ENCODE results near the gene PRDM16. TPM values are rescaled to one million over a fixed set of nuclear protein-coding genes. Genes with fewer than 3 reads are reported as not detected.
A peak's percentile ranks its signal among the peaks of the same experiment; 100 is the strongest.

The PRDM16 gene
- total RNA-seq, 2 donors from 2014 or later = not detected

- no peaks in the 10 kb centered on the region for H3K4me1 Mint-ChIP-seq
- H3K4me3 Mint-ChIP-seq = no peak overlapping the region
- H3K36me3 Mint-ChIP-seq (ENCODE audit: low read depth) = no peaks in the 10 kb centered on the region
- no peak overlapping the region for H3K27ac Mint-ChIP-seq
- H3K9me3 Mint-ChIP-seq = no peaks in the 10 kb centered on the region
- no peaks in the 10 kb centered on the region for H3K27me3 Mint-ChIP-seq
- ATAC-seq (replicated peaks) = no peak
These were observed 39.5 kb upstream of the PRDM16 start for GRCh38 chr1:3029481-3029961.

GRCh38 chr1:3029991-3030662, 38.9 kb upstream of the PRDM16 start:
- no peak for ATAC-seq (replicated peaks)
- no peaks in the 10 kb centered on the region for H3K4me1 Mint-ChIP-seq
- H3K4me3 Mint-ChIP-seq = no peak overlapping the region
- no peaks in the 10 kb centered on the region for H3K9me3 Mint-ChIP-seq
- no peaks in the 10 kb centered on the region for H3K36me3 Mint-ChIP-seq (ENCODE audit: low read depth)
- no peak overlapping the region for H3K27ac Mint-ChIP-seq
- no peaks in the 10 kb centered on the region for H3K27me3 Mint-ChIP-seq

- Mint-ChIP-seq H3K4me3 (no peak overlapping the region), H3K36me3 (ENCODE audit: low read depth) (no peaks in the 10 kb centered on the region), H3K9me3 (no peaks in the 10 kb centered on the region), H3K27me3 (no peaks in the 10 kb centered on the region), H3K27ac (no peak overlapping the region), H3K4me1 (no peaks in the 10 kb centered on the region)
- ATAC-seq (replicated peaks) = no peak
These were observed 38.2 kb upstream of the PRDM16 start for GRCh38 chr1:3030663-3031381.

GRCh38 chr1:3031401-3032221, 37.4 kb upstream of the PRDM16 start:
- Mint-ChIP-seq H3K4me3 (no peak overlapping the region), H3K9me3 (no peaks in the 10 kb centered on the region), H3K36me3 (ENCODE audit: low read depth) (no peaks in the 10 kb centered on the region)

DNA sequence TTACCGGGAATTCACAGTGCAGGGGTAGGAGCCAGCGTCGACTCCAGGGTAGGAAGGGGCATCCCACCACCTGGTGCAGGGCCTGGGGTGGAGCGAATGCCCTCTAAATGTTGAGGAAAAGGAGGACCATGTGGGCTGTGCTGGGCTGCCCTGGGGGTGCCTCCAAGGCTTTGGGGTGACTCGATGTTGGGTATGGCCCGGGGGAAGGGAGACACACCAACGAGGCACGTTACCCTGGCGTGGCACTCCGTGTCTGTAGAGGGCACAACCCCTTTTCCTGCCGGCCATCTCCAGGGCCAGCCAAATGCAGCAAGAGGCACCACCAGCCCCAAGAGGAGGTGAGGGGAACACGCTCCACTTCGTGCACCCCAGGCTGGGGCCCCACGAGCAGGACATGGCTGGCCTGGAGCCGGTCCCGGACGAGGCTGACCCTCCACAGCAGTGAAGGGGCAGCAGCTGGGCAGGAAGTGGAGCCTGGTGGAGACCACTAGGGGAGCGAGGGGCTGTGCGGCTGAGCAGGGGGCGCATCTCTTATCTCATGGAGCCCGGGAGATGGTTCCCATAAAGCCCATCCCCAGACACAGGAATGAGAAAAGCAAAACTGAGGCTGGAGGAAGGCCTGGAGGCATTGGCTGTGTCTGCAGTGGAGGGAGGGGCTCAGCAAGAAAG, 36.5 kb upstream of the PRDM16 start:
- H3K36me3 Mint-ChIP-seq (ENCODE audit: low read depth) = no peaks in the 10 kb centered on the region
- ATAC-seq (replicated peaks) = no peak
- no peaks in the 10 kb centered on the region for H3K9me3 Mint-ChIP-seq
- H3K27me3 Mint-ChIP-seq = no peaks in the 10 kb centered on the region
- H3K4me3 Mint-ChIP-seq = no peak overlapping the region
- H3K4me1 Mint-ChIP-seq = no peaks in the 10 kb centered on the region
- no peak overlapping the region for H3K27ac Mint-ChIP-seq

More at GRCh38 chr1:3031401-3032221, 37.4 kb upstream of the PRDM16 start:
- no peak for ATAC-seq (replicated peaks)
- H3K27ac Mint-ChIP-seq = no peak overlapping the region
- no peaks in the 10 kb centered on the region for H3K4me1 Mint-ChIP-seq
- H3K27me3 Mint-ChIP-seq = no peaks in the 10 kb centered on the region

- no peak overlapping the region for H3K27ac Mint-ChIP-seq
- no peaks in the 10 kb centered on the region for H3K4me1 Mint-ChIP-seq
- no peaks in the 10 kb centered on the region for H3K27me3 Mint-ChIP-seq
- no peak for ATAC-seq (replicated peaks)
- H3K36me3 Mint-ChIP-seq (ENCODE audit: low read depth) = no peaks in the 10 kb centered on the region
- H3K4me3 Mint-ChIP-seq = peak overlapping the region; percentile 19
- no peaks in the 10 kb centered on the region for H3K9me3 Mint-ChIP-seq
These were observed 35.8 kb upstream of the PRDM16 start for GRCh38 chr1:3033040-3033789.

GRCh38 chr1:3033790-3034090, 35.3 kb upstream of the PRDM16 start:
- Mint-ChIP-seq H3K36me3 (ENCODE audit: low read depth) (no peaks in the 10 kb centered on the region), H3K27ac (no peak overlapping the region), H3K9me3 (no peaks in the 10 kb centered on the region), H3K4me1 (no peaks in the 10 kb centered on the region), H3K4me3 (peak overlapping the region; percentile 19), H3K27me3 (no peaks in the 10 kb centered on the region)
- ATAC-seq (replicated peaks) = no peak

DNA sequence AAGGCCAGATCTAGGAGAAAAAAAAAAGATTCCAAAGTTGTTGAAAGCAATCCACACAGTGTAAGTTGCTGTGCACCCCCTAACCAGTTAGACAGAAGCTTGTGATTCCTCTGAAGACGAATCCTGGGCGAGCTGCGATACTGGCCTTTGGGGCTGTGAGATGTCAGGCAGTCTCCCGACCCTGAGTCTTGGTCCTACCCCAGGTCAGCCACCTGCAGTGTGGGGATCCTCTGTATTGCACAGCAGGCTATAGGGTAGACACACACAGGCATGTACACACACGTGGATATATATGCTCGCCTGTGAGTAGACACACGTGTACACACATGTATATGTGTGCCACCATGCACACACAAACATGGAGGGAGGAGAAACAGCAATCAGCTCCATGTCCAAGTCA, 34.8 kb upstream of the PRDM16 start:
- Mint-ChIP-seq H3K4me1 (no peaks in the 10 kb centered on the region), H3K27ac (no peak overlapping the region), H3K36me3 (ENCODE audit: low read depth) (no peaks in the 10 kb centered on the region), H3K9me3 (no peaks in the 10 kb centered on the region), H3K4me3 (no peak overlapping the region), H3K27me3 (no peaks in the 10 kb centered on the region)
- ATAC-seq (replicated peaks) = no peak

GRCh38 chr1:3034728-3035562, 34.1 kb upstream of the PRDM16 start:
- no peaks in the 10 kb centered on the region for H3K27me3 Mint-ChIP-seq
- no peaks in the 10 kb centered on the region for H3K4me1 Mint-ChIP-seq
- no peak for ATAC-seq (replicated peaks)
- no peaks in the 10 kb centered on the region for H3K9me3 Mint-ChIP-seq
- no peak overlapping the region for H3K4me3 Mint-ChIP-seq
- H3K36me3 Mint-ChIP-seq (ENCODE audit: low read depth) = no peaks in the 10 kb centered on the region
- H3K27ac Mint-ChIP-seq = peak overlapping the region; percentile 36

DNA sequence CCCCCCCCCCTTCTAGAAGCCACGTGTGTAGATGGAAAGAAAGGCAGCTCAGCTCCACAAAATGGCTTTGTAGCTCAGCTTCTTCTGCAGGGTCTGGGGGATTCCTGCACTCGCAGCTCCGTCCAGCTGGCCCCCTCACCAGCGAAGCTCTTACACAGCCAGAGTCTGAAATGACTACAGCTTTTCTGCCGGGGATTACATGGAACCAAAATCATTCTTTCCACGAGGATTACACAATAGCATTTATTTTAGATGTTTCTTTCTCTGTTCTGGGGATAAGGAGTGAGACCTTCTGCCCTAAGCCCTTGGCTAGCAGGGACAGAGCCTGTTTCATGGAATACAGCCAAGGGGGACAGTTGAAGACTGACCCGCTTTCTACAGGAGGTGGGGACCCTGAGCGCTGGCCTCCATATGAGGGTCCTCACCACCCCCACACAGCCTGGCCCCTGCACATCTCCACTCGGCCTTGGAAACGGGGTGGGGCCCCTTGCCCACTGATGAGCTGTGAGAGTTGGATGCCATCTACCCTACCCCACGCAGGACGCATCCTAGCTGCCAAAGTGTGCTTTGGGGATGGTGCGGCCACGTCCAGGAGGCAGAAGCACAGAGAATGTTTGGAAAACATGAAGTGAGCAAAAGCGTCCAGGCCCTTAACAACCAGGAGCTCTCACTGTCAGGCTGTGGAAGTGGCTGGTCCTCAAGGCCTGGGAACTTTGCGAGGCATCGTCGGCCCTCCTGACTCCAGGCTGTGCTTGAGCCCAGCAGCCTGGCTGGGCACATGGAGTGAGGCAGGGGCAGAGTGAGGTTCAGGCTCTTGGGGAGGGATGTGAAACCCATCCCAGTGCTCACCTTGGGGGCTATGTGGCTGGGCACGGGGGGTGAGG, 33.2 kb upstream of the PRDM16 start:
- Mint-ChIP-seq H3K27ac (peak overlapping the region; percentile 36), H3K36me3 (ENCODE audit: low read depth) (no peaks in the 10 kb centered on the region), H3K4me3 (no peak overlapping the region), H3K27me3 (no peaks in the 10 kb centered on the region), H3K9me3 (no peaks in the 10 kb centered on the region), H3K4me1 (no peaks in the 10 kb centered on the region)
- ATAC-seq (replicated peaks) = no peak

DNA sequence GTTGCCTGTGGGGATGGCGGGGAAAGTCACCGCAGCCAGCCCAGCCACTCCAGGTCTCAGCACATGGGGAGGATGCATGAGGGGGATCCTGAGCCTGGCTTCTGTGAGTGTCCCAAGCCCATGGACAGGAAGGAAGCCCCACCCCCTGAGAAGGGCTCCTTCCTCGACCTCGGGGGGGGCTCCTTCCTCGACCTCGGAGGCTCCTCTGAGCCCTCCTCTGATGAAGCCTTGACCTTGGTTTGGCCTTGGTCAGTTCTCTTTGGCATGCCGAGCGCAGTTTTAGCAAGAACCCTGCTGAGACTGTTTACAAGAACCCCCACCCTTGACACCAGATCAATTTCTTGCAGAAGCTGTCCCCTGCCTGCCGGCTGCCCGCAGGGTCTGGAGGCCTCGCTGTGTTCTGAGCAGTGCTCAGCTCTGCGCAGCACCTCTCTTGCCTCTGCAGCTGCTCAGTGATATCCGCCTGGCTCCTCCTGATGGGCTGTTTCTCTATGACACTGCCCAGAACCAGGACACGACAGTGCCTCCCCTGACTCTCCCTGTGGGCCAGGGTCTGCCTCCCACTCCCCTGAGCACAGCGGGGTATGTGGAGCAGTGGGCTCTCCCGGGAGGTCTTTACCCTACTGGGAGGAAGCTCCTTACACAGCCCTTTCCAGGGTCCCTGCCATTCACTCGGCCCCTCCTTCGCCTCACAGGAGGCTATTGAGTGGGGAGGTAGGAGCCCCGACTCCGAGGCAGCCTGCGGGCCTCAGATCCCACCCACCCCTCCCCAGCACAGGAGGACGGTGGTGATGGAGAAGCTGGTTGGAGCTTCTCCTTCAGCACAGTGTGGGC, 32.3 kb upstream of the PRDM16 start:
- no peaks in the 10 kb centered on the region for H3K4me1 Mint-ChIP-seq
- no peaks in the 10 kb centered on the region for H3K27me3 Mint-ChIP-seq
- H3K9me3 Mint-ChIP-seq = no peaks in the 10 kb centered on the region
- no peak overlapping the region for H3K27ac Mint-ChIP-seq
- H3K36me3 Mint-ChIP-seq (ENCODE audit: low read depth) = no peaks in the 10 kb centered on the region
- no peak for ATAC-seq (replicated peaks)
- H3K4me3 Mint-ChIP-seq = no peak overlapping the region

All from activated T-helper 17 cell treated with anti-CD3 and anti-CD28 coated beads, Interleukin-2, amount 50 U/mL, for 72 hours (primary cell).